Measurements from ENCODE around the gene MMEL1.

Gene MMEL1

DNA sequence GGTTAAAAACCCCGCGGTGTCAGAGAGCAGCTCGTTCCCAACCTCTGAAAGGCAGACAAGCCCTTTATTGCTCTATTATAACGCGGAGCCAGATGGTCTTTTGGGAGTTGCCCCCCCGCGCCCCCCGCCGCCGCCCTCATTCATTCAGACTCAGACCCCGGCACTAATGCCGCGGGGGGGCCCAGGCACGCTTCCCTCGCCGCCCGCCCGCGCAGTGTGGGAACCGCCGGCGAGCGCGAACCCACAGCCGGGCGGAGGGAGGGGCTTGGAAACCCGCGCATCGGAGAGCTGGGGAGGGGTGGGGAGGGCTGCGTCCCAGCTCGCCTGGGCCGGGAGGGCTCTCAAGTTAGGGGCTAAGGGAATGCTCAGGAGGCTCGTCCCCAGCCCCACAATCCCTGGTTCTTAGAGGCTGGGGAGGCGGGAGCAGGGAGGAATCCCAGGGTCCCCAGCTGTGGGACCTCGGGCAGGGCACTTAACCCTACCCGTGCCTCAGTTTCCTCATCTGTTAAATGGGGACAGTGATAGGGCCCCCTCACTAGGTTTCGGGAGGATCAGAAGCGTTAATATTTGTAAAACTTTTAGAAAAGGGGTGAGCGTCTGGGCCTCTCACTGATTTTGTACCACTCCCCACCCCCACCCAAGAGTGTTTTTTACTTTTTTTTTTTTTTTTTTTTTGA lies 91.9 kb downstream of the MMEL1 start:
- Histone ChIP-seq H3K27me3 (ENCODE audit: insufficient read depth, low read depth) (peaks cover 19% of the 10 kb centered on the region; the same call in 1 of the 2 replicates), H2AFZ (ENCODE audit: low read depth) (no peak overlapping the region), H3K9ac (no peak overlapping the region), H3K27ac (no peak overlapping the region), H4K20me1 (ENCODE audit: insufficient read depth) (no peaks in the 10 kb centered on the region), H3K4me2 (no peak overlapping the region; the same call in 1 of the 2 replicates), H3K4me3 (IDR thresholded peaks at IDR 0.05; ENCODE audit: insufficient read depth, low read depth, low read length) (no peak overlapping the region), H3K79me2 (ENCODE audit: insufficient read depth, low read depth) (no peaks in the 10 kb centered on the region), H3K4me1 (ENCODE audit: low read depth, poor library complexity, severe bottlenecking) (peaks cover 12% of the 10 kb centered on the region), H3K36me3 (ENCODE audit: insufficient read depth) (no peaks in the 10 kb centered on the region)
- TF ChIP-seq, protein P1, sequence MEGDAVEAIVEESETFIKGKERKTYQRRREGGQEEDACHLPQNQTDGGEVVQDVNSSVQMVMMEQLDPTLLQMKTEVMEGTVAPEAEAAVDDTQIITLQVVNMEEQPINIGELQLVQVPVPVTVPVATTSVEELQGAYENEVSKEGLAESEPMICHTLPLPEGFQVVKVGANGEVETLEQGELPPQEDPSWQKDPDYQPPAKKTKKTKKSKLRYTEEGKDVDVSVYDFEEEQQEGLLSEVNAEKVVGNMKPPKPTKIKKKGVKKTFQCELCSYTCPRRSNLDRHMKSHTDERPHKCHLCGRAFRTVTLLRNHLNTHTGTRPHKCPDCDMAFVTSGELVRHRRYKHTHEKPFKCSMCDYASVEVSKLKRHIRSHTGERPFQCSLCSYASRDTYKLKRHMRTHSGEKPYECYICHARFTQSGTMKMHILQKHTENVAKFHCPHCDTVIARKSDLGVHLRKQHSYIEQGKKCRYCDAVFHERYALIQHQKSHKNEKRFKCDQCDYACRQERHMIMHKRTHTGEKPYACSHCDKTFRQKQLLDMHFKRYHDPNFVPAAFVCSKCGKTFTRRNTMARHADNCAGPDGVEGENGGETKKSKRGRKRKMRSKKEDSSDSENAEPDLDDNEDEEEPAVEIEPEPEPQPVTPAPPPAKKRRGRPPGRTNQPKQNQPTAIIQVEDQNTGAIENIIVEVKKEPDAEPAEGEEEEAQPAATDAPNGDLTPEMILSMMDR (conservative IDR thresholded peaks at IDR 0.05; ENCODE audit: low read depth, low read length): no peak
